GM19455 (cell line): ENCODE data around the gene MAP3K13.
A peak's percentile ranks its signal among the peaks of the same experiment; 100 is the strongest.

Experiments used
- ATAC-seq: cut with Tn5 transposase; IDR thresholded peaks from one replicate; pipeline ENCODE4 v1.9.1; 2021; ENCODE audit not compliant: unreplicated experiment

The MAP3K13 gene

DNA sequence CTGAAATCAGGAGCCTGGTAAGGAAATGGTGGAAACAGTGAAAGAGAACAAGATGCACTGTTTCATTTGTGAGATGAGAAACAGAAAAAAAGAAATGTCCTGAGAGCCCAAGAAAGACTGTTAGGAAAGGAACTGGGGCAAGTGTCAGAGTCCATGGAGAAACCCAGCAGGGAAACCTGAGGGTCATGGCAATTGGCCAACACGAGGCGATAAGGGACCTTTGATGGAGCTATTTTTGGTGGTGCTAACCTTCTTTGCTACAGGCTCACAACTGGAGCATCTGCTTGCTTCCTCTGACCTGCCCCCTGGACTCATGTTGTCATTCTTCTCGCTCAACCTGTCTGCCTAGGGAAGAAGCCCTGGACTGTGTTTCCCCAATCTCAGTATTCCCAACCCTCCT lies 140.1 kb downstream of the MAP3K13 start:
- no peak for ATAC-seq

DNA sequence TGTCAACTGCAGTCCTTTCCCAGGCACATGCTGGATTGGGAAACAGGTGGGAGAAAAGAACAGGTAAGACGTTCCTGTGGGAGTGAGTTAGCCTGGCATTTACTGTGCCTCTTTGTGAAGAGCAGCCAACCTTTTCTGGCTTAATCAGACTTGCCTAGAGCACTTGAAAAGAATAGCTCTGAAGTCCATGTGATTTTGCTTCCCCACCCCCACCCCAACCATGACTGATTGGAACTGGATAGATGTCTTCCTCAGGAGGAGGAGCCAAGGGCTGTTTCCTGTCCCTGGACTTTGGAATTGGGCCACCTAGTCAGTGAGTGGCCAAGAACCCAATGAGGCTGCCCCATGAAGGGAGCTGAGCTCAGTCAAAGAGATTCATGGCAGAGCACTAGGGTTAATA lies 140.6 kb downstream of the MAP3K13 start:
- no peak for ATAC-seq

DNA sequence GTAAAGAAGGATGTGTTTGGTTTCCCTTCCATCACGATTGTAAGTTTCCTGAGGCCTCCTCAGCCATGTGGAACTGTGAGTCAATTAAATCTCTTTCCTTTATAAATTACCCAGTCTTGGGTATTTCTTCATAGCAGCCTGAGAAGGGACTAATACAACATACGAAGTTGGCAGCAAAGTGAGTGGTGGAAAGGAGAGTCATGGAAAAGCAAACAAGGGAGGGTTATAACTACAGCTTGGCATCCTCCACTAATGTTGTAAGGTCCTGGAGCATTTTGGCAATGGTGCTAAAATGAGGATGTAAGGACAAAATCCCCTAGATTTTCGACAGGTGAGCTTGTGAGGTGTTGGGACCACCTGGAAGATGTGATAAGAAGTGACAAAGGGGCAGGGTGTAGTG lies 141.7 kb downstream of the MAP3K13 start:
- ATAC-seq: no peak

DNA sequence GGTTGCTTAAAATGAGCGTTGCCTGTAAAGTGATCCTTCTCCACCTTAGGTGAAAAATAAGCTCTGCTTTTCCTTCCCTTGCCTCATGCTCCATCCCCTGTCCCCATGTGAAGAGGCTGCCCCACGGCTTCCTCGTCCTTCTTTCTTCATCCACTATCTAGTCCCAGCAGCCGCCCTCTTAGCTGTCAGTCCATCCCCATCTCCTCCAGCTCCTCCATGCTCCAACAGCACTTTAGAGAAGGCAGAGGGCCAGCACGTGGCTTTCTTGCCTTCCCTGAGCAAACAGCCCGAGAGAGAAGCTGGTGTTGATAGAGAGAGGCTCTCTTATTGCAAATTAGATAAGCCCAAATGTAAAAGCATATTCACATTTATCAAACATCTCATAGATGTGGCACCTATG lies 144.9 kb downstream of the MAP3K13 start:
- no peak for ATAC-seq

DNA sequence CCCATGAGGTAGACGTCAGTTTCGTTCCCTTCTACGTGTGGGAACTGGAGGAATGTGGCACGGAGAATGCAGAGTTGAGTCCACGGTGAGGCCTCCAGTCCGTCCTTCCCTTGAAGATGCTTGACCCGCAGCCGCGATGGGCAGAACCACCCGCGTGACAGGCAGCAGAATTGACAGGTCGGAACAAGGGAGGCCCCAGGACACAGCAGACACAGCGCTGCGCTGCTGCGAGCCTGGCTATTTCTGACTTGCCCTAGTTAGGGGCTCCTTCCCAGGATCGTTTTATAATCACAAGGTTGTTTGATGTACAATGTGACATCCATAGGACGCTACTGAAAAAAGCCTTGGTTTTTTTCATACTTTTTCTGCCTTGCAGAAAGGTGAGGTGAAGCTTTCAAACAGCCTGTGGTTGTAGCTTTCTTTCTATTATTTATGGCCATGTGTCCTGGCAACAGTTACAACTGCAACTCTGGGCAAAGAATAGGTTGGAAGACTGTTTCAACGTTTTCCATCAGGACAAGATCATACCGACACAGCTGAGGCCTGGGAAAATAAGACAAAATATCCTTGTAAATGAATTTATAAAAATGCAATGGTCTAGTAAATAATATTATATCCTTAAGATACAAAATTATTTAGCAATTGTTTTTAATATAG lies 145.5 kb downstream of the MAP3K13 start:
- no peak for ATAC-seq

DNA sequence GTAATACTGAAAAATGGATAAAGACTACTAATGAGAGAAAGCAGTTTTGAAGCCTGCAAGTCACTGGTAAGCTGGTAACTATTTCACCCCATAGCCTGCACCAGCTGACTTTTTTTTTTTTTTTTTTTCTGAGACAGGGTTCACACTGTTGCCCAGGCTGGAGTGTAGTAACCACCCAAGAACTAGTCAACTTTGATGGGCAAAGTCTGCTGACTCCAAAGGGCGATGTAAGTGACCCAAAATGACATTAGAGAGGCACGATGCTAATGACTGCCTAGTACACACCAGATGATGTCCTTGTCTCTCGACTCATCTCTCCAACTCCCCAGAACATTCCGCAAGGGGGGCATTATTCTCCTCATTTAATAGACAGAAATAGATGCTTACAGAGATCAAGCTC lies 148.8 kb downstream of the MAP3K13 start:
- no peak for ATAC-seq

DNA sequence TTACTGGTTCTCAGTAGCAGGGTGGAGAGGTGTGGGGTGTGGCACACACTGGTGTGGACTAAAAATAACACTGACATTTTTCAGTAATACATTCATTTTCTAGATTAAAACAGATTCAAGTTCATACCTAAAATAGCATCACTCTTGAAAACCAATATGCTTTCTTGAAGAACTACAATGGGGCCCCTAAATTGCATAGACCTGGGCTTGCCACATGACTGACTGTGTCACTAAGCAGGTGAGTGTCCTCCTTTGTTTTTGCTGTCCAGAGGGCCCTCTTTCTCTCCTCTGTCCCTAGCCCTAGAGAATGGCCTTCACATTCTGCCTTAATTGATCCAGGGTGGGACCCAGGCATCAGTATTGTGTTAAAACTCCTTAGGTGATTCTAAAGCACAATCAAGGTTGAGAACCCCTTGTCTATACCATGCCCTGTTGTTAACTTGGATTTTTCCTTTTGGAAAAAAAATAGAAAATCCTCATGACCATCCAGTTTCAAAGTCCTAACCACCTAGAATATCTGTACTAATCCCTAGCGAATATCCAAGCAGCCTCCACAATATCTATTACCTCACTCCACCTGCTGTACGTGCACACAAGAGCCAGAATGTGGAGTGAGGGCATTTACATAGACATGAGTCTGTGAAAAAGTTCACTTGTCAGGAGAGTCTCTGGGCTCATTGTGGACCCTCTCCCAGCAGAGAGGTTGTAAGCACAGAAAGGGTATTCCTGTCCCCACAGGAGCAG lies 154.6 kb downstream of the MAP3K13 start:
- peak; percentile 85 for ATAC-seq

DNA sequence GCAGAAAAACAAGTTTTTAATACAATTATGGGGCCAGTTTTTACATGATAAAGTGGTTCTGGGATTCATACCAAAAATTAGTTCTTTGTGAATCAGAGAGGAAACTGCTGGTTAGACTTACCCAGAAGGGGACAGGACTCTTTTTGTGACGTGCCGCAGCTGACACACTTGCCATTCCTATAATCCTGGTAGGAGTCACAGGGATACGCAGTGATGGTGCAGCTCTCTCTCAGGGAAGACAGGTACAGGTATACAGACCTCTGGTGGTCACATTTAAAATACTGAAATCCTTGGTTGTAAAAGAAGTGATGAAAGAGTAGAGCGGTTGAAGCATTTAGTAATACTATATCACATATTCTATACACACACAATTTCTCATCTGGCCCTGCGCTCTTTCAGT lies 156.1 kb downstream of the MAP3K13 start:
- no peak for ATAC-seq

DNA sequence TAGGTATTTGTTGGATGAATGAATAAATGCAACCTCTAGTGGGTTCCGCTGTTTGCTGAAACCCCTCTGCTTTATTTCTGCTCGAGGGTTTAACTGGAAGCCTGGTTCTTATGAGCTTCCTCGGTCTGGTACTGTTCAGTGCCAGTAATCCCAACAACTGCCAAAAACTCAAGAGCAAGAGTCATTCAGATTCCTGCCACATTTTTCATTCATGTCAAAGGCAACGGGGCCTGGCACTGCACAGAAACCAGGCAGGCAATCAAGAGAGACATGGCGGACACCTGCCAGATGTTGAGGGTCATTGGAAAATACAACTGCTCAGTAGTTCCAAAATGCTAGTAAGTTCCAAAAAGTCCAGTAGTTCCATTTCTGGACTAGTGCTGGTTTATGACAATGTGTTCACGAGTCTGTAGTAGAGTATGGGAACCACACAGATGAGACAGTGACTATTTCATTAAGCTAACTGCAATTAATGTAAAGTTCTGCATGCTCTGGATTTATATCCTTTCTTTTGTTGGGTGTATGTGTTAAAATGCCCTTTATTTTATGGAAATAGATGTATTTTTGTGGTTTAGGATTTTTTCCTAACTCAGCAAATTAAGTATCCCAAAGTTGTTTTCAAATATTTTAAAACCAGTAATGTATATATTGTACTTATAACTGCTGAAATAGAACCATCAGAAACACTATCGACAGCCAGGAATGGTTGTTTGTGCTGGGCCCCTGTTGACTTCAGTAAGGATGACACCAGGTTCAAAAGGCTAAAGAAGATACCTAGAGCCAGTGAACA lies 158.6 kb downstream of the MAP3K13 start:
- no peak for ATAC-seq

DNA sequence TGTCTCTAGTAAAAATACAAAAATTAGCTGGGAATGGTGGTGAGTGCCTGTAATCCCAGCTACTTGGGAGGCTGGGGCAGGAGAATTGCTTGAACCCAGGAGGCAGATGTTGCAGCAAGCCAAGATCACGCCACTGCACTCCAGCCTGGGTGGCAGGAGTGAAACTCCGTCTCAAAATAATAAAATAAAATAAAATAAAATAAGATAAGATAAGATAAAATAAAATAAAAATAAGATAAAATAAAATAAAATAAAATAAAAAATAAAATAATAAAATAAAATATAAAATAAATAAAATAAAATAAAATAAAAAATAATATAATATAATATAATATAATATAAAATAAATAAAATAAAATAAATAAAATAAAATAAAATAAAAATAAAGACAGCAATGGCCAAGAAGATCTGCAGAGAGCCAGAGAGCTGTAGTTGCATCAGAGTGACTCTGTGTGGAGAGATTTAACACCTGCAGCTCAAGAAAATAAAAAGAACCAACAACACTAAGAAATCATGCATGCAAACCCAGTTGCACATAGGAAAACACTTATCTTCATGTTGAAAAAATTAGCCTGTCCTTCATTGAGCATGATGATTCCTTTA lies 163.5 kb downstream of the MAP3K13 start:
- ATAC-seq: no peak

DNA sequence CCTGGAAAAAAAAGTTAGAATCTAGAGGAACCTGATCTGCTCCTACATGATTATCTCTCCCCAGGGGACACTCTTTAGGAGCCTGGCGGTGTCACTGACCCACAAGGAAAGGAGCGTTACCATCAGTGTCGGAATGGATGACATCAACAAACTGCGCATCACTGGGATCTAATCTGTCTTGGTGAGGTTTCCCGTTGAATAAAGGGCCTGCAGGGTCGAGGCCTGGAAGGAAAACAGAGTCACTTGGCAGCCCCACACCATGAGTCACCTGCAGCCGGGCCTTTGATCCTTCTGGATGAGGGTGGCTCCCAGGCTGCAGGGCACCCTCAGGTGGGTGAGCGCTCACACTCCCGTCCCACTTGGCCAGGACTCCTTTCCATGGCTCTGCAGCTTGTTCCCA lies 164.4 kb downstream of the MAP3K13 start:
- no peak for ATAC-seq

DNA sequence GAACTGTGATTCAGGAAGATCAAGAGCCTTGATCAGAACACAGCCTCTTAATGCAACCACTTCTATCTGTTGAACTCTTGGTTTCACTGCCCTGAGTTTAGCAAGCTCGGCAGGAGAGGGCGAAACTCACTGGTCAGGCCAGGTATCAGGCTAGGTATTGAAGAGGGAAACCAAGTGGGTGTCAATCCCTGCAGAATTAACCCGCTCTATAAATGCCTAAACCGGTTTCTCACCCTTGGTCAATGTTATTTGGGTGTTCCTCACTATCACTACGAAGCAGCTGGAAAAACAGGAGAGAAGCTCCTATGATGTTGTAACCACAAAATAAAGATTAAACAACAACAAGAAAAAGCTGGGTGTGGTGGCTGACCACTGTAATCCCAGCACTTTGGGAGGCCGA lies 165.6 kb downstream of the MAP3K13 start:
- ATAC-seq: no peak

DNA sequence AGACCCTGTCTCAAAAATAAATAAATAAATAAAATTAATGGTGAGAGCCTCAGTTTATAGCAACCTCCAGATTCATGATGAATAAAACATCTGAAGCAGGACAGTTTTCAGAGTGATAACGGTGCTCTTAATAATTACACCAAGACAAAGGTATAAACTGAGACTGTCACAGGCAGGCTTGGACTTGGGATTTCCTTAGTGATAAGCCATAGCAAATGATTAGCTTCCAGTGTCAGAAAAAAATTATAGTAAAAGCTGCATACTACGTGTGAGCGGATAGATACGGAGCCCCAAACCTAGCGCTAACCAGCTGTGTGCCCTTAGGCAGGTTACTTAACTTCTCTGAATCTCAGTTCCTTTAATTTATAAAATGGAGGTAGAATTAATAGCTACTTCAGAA lies 167.9 kb downstream of the MAP3K13 start:
- ATAC-seq: no peak

DNA sequence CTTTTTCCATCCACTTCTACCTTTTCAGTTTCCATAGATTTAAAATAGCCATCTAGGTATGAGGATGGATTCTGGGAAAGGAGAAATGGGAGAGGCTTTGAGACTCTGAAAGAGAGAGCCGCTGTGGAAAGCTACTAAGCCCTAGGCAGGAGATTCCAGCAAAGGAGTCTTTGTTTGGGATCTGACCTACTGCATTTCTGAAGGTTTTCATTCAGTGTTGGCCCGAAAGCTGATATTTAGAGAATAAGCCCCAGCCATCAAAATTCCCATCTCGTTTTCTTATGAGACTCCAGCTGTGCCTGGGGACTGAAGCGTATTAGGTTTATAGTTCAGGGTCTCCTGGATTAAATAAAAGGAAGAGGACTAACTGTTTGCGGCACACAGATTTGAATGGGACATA lies 170.0 kb downstream of the MAP3K13 start:
- ATAC-seq: no peak

DNA sequence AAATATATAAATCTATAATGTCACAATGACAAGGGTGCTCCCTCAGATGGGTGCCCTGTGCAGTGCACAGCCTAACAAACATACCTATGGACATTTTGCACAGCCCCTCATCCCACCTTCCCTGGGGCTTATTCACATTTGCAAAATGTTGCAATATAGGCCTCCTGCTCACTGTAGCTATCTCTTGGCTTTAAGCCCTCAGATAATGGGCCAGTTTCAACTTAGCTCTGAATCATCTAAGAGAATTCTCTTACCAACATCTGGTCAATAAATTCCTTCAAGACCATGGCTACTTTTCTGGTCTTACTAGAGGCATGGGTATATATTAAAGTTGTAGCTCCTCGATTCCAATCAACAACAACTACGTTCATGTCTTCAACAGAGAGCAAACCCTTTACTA lies 171.6 kb downstream of the MAP3K13 start:
- no peak for ATAC-seq

DNA sequence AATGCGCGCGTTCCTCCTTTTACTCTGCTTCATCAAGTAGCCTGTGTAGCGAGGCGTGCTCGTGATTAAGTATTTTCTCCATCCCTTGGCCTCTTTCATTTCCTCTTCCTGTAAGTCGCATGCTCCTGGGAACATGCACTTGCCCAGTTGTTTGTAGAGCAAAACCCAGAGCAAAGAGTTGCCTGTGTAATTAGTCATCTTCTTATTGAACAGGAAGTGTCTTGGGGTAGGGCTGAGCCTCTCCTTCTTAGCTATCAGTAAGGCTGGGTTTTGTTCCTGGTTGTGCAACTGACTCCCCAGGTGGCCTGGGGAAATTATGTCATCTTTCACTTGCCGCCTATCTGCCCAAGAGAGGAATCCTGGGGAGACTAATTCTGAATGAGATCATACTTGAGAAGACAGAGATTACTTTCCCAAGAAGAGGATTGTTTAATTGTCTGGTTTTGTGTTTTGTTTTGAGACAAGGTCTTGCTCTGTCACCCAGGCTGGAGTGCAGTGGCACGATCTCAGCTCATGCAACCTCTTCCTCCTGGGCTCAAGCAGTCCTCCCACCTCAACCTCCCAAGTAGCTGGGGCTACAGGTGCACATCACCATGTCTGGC lies 174.5 kb downstream of the MAP3K13 start:
- ATAC-seq: peak; percentile 99
